Activated naive CD8-positive, alpha-beta T cell (primary cell): ENCODE results near the gene TMCO4.

Experiments
- H3K27ac Mint-ChIP-seq: one replicate; pipeline ENCODE4 v1.8.0; 2021; ENCODE audit warnings: mixed read lengths
- H3K27me3 Mint-ChIP-seq: one replicate; pipeline ENCODE4 v1.8.0; 2021; ENCODE audit warnings: mixed read lengths
- H3K36me3 Mint-ChIP-seq: one replicate; pipeline ENCODE4 v1.8.0; 2021; ENCODE audit warnings: mixed read lengths
- H3K4me1 Mint-ChIP-seq: one replicate; pipeline ENCODE4 v1.8.0; 2021; ENCODE audit warnings: low read depth, mixed read lengths
- H3K4me3 Mint-ChIP-seq: one replicate; pipeline ENCODE4 v1.8.0; 2021; ENCODE audit warnings: mild to moderate bottlenecking, mixed read lengths
- H3K9me3 Mint-ChIP-seq: one replicate; pipeline ENCODE4 v1.8.0; 2021; ENCODE audit warnings: low read depth, mixed read lengths

The TMCO4 gene

DNA sequence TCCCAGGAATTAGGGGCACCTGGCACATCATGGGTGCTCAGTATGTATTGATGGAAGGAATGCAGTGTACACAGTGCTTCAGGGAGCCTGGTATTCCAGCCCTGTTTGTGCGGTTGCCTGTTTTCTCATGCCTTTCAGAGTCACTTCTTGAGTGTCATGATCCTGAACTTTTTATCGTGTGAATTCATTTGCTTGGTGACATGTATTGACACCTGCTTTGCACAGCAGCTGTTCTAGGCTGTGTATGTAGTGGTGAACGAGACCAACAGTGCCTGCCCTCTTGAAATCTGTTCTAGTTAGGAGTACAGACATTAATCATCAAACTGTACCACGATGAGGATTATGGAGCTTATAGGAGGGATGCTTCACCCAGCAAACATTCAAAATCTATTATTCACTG lies 128.9 kb downstream of the TMCO4 start:
- Mint-ChIP-seq H3K27ac (no peak overlapping the region), H3K4me3 (no peak overlapping the region), H3K27me3 (peaks cover 6% of the 10 kb centered on the region), H3K36me3 (no peaks in the 10 kb centered on the region), H3K9me3 (no peaks in the 10 kb centered on the region), H3K4me1 (peaks cover 4% of the 10 kb centered on the region)

DNA sequence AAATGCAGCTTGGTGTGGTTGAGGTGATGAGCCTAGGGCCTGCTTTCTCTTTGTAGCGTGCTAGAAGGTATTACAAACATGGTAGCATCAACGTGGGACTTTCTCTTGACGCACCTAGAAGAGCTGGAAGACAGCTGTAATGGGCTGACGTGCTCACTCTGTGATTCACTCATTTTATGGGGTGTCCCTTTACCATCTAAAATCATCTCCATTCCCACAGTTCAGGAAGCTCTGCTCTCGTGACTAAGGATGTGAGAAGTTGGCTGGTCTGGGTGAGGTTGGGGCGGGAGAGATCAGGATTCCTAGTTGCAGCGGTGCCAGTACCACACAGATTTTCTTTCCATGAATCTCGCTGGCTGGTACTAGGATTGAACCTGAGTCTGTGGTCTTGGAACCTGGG lies 130.8 kb downstream of the TMCO4 start:
- Mint-ChIP-seq H3K4me3 (no peak overlapping the region), H3K36me3 (no peaks in the 10 kb centered on the region), H3K27me3 (peaks cover 8% of the 10 kb centered on the region), H3K9me3 (no peaks in the 10 kb centered on the region), H3K27ac (no peak overlapping the region), H3K4me1 (peaks cover 8% of the 10 kb centered on the region)

DNA sequence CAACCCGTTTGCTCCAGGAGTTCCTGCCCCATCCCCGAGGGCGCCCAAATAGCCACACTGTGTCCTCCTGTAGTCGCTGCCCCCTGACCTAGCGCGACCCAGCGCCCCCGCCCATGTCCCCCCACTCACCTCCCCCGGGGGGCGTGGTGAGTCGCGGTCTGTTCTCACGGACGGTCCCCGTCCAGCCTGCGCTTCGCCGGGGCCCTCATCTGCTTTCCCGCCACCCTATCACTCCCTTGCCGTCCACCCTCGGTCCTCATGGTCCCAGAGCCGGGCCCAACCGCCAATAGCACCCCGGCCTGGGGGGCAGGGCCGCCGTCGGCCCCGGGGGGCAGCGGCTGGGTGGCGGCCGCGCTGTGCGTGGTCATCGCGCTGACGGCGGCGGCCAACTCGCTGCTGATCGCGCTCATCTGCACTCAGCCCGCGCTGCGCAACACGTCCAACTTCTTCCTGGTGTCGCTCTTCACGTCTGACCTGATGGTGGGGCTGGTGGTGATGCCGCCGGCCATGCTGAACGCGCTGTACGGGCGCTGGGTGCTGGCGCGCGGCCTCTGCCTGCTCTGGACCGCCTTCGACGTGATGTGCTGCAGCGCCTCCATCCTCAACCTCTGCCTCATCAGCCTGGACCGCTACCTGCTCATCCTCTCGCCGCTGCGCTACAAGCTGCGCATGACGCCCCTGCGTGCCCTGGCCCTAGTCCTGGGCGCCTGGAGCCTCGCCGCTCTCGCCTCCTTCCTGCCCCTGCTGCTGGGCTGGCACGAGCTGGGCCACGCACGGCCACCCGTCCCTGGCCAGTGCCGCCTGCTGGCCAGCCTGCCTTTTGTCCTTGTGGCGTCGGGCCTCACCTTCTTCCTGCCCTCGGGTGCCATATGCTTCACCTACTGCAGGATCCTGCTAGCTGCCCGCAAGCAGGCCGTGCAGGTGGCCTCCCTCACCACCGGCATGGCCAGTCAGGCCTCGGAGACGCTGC lies 133.9 kb downstream of the TMCO4 start:
- Mint-ChIP-seq H3K9me3 (no peaks in the 10 kb centered on the region), H3K4me1 (peaks cover 18% of the 10 kb centered on the region), H3K36me3 (no peaks in the 10 kb centered on the region), H3K27ac (no peak overlapping the region), H3K27me3 (peaks cover 8% of the 10 kb centered on the region), H3K4me3 (peak overlapping the region; percentile 81)

DNA sequence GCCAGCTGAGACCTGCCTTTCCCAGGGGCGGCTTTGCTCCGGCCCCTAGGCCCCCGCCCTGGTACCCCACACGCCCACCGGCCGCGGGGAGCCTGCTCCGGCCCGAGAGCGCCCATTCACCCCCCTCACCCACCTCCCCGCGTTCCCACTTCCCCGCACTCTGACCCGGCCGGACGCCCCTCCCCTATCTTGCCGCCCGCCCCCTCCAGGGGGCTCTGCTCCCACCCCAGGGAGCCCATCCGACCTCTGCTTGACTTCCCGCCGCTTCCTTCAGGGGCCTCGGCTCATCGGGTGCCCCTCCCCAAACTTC lies 134.6 kb downstream of the TMCO4 start:
- no peak overlapping the region for H3K27ac Mint-ChIP-seq
- no peaks in the 10 kb centered on the region for H3K9me3 Mint-ChIP-seq
- no peaks in the 10 kb centered on the region for H3K36me3 Mint-ChIP-seq
- peaks cover 8% of the 10 kb centered on the region for H3K27me3 Mint-ChIP-seq
- peak overlapping the region; percentile 56 for H3K4me3 Mint-ChIP-seq
- peaks cover 18% of the 10 kb centered on the region for H3K4me1 Mint-ChIP-seq

DNA sequence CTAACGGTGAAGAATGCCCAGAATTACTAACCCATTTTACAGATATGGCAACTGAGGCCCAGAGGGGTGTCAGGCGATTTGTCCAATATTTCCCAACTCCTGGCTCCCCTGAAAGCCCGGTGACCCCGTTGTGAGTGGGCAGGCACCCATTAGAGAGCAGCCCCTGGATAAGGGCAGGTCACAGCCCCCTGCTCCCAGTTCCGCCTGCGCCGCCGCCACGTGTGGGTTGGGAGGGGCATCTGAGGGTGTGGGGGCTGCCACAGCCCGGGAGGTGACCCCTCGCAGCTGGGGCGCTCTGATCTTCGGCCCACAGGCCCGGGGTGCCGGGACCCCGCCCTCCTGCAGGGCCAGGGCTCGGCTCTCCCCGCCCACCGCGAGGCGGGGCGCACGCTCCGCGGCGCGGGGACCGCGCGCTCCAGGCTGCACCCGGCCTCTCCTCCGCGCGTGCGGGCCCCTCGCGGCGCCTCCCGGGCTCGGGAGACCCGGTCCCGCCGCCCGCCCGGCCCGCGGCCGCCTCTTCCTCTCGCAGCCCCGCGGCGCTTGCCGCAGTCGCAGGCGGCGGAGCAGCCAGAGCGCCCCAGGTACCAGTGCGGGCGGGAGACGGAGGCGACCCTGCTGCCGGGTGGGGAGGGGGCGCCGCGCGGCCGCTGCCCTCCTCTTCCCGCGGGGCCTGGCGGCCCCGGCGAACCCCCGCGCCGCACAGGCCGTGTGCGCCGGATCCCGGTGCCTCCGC lies 135.1 kb downstream of the TMCO4 start, which contains the start of gene HTR6:
HTR6 (plus strand) TSS at position 423 of the 733 bp plus-strand sequence. CDS start 879 bp downstream, outside the sequence.
- peaks cover 21% of the 10 kb centered on the region for H3K4me1 Mint-ChIP-seq
- H3K36me3 Mint-ChIP-seq = no peaks in the 10 kb centered on the region
- H3K27me3 Mint-ChIP-seq = peaks cover 8% of the 10 kb centered on the region
- H3K9me3 Mint-ChIP-seq = no peaks in the 10 kb centered on the region
- no peak within 1 kb of the TSS for H3K27ac Mint-ChIP-seq
- peak within 1 kb of the TSS; percentile 66 for H3K4me3 Mint-ChIP-seq

DNA sequence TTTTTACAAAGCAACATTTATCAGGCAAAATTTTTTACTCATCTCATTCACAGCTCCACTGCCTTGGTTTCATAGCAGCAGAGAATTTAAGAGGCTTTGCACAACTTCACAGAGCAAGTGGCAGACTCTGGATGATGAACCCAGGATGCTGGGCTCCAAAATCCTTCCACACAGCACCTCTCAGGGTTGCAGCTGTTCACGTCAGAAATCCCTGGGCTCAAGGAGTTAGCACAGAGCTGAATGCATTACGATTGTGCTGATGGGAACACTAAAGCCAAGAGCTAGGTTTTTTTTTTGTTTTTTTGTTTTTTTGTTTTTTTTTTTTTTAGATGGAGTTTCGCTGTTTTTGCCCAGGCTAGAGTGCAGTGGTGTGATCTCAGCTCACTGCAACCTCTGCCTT lies 137.4 kb downstream of the TMCO4 start:
- no peaks in the 10 kb centered on the region for H3K9me3 Mint-ChIP-seq
- peaks cover 2% of the 10 kb centered on the region for H3K36me3 Mint-ChIP-seq
- H3K4me3 Mint-ChIP-seq = no peak overlapping the region
- peaks cover 8% of the 10 kb centered on the region for H3K27me3 Mint-ChIP-seq
- H3K4me1 Mint-ChIP-seq = peaks cover 24% of the 10 kb centered on the region
- no peak overlapping the region for H3K27ac Mint-ChIP-seq

DNA sequence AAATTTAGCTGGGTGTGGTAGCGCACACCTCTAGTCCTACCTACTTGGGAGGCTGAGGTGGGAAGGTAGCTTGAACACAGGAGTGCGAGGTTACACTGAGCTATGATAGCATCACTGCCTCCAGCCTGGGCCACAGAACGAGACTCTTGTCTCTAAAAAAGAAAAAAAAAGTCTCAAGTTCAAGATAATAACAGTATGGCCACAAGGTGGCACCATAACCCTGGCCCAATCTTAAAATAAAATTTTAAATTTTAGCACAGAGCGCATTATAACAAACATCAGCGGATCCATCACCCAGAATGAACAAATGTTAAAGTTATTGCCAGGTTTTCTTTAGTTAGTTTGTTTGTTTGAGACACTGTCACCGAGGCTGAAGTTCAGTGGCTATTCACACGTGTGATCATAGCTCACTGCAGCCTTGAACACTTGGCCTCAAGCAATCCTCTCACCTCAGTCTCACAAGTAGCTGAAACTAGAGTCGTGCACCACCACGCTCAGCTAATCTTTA lies 137.9 kb downstream of the TMCO4 start:
- Mint-ChIP-seq H3K9me3 (no peaks in the 10 kb centered on the region), H3K4me1 (peaks cover 24% of the 10 kb centered on the region), H3K27ac (no peak overlapping the region), H3K27me3 (peaks cover 7% of the 10 kb centered on the region), H3K4me3 (no peak overlapping the region), H3K36me3 (peaks cover 2% of the 10 kb centered on the region)

DNA sequence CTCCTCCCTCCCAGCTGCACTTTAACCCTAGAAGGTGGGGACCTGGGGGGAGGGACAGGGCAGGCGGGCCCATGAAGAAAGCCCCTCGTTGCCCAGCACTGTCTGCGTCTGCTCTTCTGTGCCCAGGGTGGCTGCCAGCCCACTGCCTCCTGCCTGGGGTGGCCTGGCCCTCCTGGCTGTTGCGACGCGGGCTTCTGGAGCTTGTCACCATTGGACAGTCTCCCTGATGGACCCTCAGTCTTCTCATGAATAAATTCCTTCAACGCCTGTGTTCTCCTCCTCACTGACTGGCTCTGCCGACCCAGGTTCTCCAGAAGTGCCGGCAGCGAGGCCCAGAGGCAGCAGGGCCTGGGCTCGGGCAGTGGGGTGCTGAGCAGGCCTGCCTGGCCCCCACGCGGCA lies 141.5 kb downstream of the TMCO4 start:
- H3K9me3 Mint-ChIP-seq = no peaks in the 10 kb centered on the region
- H3K27ac Mint-ChIP-seq = no peak overlapping the region
- no peaks in the 10 kb centered on the region for H3K27me3 Mint-ChIP-seq
- peaks cover 12% of the 10 kb centered on the region for H3K4me1 Mint-ChIP-seq
- H3K4me3 Mint-ChIP-seq = no peak overlapping the region
- H3K36me3 Mint-ChIP-seq = peaks cover 6% of the 10 kb centered on the region

DNA sequence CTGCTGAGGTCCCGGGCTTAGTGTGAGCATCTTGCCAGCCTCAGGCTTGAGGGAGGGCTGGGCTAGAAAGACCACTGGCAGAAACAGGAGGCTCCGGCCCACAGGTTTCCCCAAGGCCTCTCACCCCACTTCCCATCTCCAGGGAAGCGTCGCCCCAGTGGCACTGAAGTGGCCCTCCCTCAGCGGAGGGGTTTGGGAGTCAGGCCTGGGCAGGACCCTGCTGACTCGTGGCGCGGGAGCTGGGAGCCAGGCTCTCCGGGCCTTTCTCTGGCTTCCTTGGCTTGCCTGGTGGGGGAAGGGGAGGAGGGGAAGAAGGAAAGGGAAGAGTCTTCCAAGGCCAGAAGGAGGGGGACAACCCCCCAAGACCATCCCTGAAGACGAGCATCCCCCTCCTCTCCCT lies 142.2 kb downstream of the TMCO4 start:
- no peaks in the 10 kb centered on the region for H3K27me3 Mint-ChIP-seq
- H3K27ac Mint-ChIP-seq = no peak overlapping the region
- no peaks in the 10 kb centered on the region for H3K9me3 Mint-ChIP-seq
- peaks cover 12% of the 10 kb centered on the region for H3K4me1 Mint-ChIP-seq
- H3K36me3 Mint-ChIP-seq = peaks cover 6% of the 10 kb centered on the region
- H3K4me3 Mint-ChIP-seq = no peak overlapping the region

DNA sequence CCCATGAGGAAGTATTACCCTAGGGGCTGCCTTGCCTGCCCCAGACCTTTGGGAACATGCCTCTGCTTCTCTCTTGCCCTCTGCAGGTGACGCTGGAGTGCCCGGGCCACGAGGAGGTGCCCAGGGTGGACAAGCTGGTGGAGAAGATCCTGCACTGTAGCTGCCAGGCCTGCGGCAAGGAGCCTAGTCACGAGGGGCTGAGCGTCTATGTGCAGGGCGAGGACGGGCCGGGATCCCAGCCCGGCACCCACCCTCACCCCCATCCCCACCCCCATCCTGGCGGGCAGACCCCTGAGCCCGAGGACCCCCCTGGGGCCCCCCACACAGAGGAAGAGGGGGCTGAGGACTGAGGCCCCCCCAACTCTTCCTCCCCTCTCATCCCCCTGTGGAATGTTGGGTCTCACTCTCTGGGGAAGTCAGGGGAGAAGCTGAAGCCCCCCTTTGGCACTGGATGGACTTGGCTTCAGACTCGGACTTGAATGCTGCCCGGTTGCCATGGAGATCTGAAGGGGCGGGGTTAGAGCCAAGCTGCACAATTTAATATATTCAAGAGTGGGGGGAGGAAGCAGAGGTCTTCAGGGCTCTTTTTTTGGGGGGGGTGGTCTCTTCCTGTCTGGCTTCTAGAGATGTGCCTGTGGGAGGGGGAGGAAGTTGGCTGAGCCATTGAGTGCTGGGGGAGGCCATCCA lies 142.8 kb downstream of the TMCO4 start:
- H3K4me1 Mint-ChIP-seq = peaks cover 10% of the 10 kb centered on the region

DNA sequence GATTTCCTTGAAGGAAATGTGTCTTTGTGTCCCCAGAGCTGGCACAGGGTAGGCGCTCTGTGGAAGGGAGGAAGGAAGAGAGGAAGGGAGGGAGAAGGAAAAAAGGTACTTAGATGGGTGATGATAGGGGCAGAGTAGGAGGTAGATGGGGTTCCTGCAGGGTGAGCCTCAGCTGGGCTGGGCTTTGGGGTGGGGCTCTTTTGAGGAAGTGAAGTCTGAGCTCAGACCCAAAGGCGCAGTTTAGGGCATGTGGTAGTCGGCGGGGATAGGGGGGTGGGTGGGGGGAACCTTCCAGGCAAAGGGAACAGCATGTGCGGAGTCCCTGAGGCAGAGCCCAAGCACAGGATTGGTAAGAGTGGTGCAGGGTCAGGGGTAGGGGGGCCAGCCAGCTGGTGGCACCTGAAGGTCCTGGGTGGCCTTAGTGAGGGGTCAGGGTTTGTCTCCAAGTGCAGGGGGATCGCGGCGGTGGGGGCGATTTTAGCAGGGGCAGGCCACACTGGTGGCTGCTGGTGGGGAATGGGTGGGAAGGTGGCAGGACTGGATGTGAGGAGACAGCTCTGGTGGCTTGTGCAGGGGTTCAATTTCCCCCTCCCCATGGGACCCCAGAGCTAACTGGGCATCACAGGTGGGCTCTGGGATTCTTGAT lies 143.5 kb downstream of the TMCO4 start:
- Mint-ChIP-seq H3K27ac (no peak overlapping the region), H3K4me3 (no peak overlapping the region), H3K27me3 (no peaks in the 10 kb centered on the region), H3K4me1 (peaks cover 8% of the 10 kb centered on the region), H3K9me3 (no peaks in the 10 kb centered on the region), H3K36me3 (peaks cover 6% of the 10 kb centered on the region)

More for the DNA sequence above, 142.8 kb downstream of the TMCO4 start:
- no peak overlapping the region for H3K4me3 Mint-ChIP-seq
- H3K27ac Mint-ChIP-seq = no peak overlapping the region
- H3K27me3 Mint-ChIP-seq = no peaks in the 10 kb centered on the region
- no peaks in the 10 kb centered on the region for H3K9me3 Mint-ChIP-seq
- peaks cover 6% of the 10 kb centered on the region for H3K36me3 Mint-ChIP-seq

DNA sequence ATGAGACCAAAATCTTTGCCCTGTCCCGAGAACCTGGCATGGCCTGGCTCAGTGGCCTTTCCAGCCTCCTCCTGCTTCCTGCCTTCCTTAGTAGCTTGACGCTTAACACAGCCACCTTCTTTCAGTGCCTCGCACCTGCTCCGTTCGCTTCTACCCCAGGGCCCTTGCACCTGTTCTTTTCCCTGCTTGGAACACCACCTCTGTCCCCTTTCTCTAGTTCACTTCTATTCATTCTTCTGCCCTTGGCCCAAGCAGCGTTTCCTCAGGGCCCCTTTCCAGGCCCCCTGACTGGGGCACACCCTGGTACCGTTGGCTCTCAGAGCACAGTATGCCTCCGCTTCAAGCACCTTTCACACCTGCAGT lies 144.0 kb downstream of the TMCO4 start:
- peaks cover 6% of the 10 kb centered on the region for H3K36me3 Mint-ChIP-seq
- peaks cover 8% of the 10 kb centered on the region for H3K4me1 Mint-ChIP-seq
- H3K4me3 Mint-ChIP-seq = no peak overlapping the region
- no peak overlapping the region for H3K27ac Mint-ChIP-seq
- no peaks in the 10 kb centered on the region for H3K27me3 Mint-ChIP-seq
- H3K9me3 Mint-ChIP-seq = no peaks in the 10 kb centered on the region

DNA sequence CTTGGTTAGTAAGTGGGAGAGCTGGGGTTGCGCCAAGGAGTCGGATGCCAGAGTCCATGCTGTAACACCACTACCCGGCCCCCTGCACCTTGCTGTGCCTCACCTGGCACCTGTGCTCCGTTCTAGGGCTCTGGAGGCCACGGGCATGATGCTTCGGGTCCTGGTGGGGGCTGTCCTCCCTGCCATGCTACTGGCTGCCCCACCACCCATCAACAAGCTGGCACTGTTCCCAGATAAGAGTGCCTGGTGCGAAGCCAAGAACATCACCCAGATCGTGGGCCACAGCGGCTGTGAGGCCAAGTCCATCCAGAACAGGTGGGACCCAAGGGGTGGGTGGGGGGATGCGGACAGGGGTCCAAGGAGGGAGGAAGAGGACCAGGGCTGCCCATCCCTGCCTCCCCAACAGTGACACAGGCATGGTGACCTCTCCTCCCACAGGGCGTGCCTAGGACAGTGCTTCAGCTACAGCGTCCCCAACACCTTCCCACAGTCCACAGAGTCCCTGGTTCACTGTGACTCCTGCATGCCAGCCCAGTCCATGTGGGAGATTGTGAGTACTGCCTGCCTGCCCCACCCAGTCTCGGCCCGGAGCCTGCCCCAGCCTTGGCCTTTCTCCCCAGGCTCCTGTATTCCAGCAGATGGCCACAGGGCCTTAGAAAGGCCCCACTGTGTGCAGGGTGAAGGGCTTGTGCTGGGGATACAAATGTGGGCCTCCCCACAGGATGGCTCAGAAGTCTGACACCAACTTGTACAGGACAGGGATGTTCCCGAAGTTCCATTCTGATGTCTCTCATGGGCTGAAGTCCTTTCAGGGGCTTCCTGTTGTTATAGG lies 144.6 kb downstream of the TMCO4 start:
- no peak overlapping the region for H3K4me3 Mint-ChIP-seq
- H3K9me3 Mint-ChIP-seq = no peaks in the 10 kb centered on the region
- H3K27ac Mint-ChIP-seq = no peak overlapping the region
- H3K36me3 Mint-ChIP-seq = peaks cover 6% of the 10 kb centered on the region
- H3K27me3 Mint-ChIP-seq = no peaks in the 10 kb centered on the region
- H3K4me1 Mint-ChIP-seq = peaks cover 8% of the 10 kb centered on the region

DNA sequence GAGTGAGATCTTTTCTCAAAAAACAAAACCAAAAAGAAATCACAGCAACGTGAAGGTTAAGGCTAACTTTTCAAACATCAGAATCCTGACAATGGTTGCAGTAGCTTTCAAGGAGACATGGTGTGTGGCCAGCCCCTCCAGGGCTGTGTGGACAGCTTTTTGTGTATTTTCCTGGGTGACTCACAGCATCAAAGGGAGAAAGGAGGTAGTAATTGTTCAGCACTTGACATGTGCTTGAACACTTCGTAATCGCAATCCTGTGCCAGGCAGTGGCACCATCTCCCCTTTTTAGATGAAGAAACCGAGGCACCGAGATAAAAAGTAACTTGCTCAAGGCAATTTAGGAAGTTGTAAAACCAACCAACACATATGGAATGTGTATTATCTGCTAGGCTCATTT lies 145.3 kb downstream of the TMCO4 start:
- no peak overlapping the region for H3K4me3 Mint-ChIP-seq
- peaks cover 6% of the 10 kb centered on the region for H3K36me3 Mint-ChIP-seq

More for the DNA sequence above, 145.3 kb downstream of the TMCO4 start:
- Mint-ChIP-seq H3K27me3 (no peaks in the 10 kb centered on the region), H3K9me3 (no peaks in the 10 kb centered on the region), H3K4me1 (peaks cover 3% of the 10 kb centered on the region), H3K27ac (no peak overlapping the region)
